ENCODE data around the gene TBK1.

TBK1 gene

DNA sequence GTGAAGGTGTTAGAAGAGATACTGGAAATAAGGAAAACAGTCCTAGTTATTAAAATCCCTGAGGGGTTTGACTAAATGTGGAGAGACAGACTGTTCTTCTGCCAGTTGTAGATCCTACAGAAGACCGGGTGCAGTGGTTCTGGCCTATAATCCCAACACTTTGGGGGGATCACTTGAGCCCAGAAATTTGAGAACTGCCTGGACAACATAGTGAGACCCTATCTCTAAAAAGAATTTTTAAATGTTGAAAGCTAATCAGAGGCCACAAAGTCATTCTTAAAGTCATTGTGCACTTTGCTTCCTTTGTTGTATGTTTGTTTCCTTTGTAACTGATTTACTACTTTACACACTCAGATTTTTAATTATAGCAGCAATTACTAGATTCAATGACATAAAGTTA, 97.2 kb downstream of the TBK1 start:
- no peak for DNase-seq (ENCODE audit: low spot score)

DNA sequence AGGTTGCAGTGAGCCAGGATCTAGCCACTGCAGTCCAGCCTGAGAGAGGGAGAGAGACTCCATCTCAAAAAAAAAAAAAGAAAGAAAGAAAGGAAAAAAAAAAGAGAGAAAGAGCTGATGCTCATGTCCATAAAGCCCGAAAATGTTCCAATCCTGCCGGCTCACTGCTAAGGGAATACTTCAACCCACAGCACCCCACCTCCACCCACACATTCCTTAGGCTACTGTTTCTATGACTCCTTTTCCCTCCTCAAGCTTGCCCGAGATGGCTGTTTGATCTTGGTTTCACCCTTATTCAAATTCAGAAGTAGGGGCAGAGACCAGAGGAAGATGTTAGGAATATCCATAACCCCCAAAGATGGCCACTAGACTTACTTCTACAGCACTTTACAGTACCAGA, 98.8 kb downstream of the TBK1 start:
- no peak for DNase-seq (ENCODE audit: low spot score)

DNA sequence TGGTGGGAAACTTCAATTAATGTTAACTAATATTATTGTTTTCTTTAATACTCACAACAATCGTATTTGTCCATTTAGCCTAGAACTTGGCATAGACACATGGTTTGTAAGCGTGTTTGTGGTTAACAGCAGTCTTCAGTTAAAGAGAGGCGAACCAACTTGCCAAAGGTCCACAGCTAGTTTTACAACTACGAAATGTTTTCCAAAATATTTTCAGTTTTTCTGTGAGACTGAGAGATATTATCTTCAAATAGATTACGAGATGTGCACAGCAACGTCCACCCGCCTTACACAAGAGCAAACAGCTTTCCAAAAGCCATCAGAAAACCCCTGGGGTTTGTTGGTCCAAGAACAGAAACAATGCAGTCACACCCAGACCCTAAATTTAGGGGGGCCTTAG, 99.8 kb downstream of the TBK1 start:
- no peak for DNase-seq (ENCODE audit: low spot score)

All from RKO (cell line).